ENCODE data around the gene ARID1A. TPM values are rescaled to one million over a fixed set of nuclear protein-coding genes. Genes with fewer than 3 reads are reported as not detected.

Gene ARID1A
- total RNA-seq, 1 donor from 2014 or later: 85.1 TPM

GRCh38 chr1:26827663-26828062 lies 131.8 kb downstream of the ARID1A start:
- FAIRE-seq (no peak), DNase-seq (ENCODE audit: low read depth) (no peak)
- H3K9me3 ChIP-seq (ENCODE audit: insufficient read depth, low read depth, low read length): no peaks in the 10 kb centered on the region
- H2AFZ ChIP-seq (ENCODE audit: low read depth, low read length): no peak overlapping the region
- peak overlapping the region; percentile 84 for H3K9ac ChIP-seq (ENCODE audit: low read length)
- peaks cover 5% of the 10 kb centered on the region for H3K36me3 ChIP-seq (ENCODE audit: insufficient read depth, low read length)
- Mint-ChIP-seq H3K9me3 (ENCODE audit: unreplicated experiment) (peaks cover 4% of the 10 kb centered on the region), H3K27ac (ENCODE audit: unreplicated experiment) (peak overlapping the region; percentile 80), H3K4me1 (ENCODE audit: low read depth, unreplicated experiment) (peaks cover 24% of the 10 kb centered on the region), H3K4me3 (ENCODE audit: unreplicated experiment) (peak overlapping the region; percentile 91), H3K36me3 (ENCODE audit: low read depth, unreplicated experiment) (peaks cover 8% of the 10 kb centered on the region), H3K27me3 (ENCODE audit: low read depth, unreplicated experiment) (no peaks in the 10 kb centered on the region)
- no peaks in the 10 kb centered on the region for H3K27me3 ChIP-seq (ENCODE audit: insufficient read depth, low read length)
- H3K4me2 ChIP-seq (ENCODE audit: low read length): peak overlapping the region; percentile 100
- H3K4me1 ChIP-seq (ENCODE audit: insufficient read depth, low read length): peaks cover 6% of the 10 kb centered on the region
- H4K20me1 ChIP-seq (ENCODE audit: insufficient read depth, low read length): peaks cover 54% of the 10 kb centered on the region
- H3K79me2 ChIP-seq (ENCODE audit: insufficient read depth, low read length): peaks cover 48% of the 10 kb centered on the region
- TF ChIP-seq CTCF (IDR thresholded peaks at IDR 0.05; ENCODE audit: insufficient read depth, low read depth, low read length) (no peak), EZH2 (IDR thresholded peaks at IDR 0.05; ENCODE audit: insufficient read depth, low read length) (no peak)
- H3K27ac ChIP-seq (ENCODE audit: low read depth, low read length): no peak overlapping the region
- H3K4me3 ChIP-seq (ENCODE audit: insufficient read depth, low read depth, low read length): peak overlapping the region; percentile 64

DNA sequence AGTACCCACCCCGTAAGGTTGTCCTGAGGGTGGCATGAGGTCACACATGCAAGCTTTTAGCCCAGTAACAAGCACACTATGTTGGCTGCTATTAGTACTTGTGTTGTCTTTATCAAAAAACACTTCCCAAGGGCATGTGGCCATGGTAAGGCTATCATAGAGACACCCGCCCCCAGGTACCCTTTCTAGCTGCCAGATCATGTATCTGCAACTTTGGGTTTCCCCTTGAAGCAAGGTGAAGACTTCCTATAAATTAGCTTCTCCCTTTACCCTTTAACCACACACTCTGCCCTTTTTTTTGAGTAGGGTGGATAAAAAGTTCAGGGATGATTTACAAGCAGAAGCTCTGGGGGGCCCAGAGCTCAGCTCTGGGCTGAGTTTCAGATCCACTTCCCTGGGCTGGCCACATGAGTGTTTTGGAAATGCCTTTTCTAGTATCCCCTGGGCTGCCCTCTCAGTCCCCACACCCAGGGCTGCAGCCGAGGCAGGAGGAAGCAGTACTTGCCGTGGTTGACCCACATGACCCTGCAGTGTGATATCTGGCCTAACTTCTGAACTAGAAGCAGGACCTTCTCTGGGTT lies 132.7 kb downstream of the ARID1A start:
- Histone ChIP-seq H3K4me1 (ENCODE audit: insufficient read depth, low read length) (peaks cover 6% of the 10 kb centered on the region), H3K27me3 (ENCODE audit: insufficient read depth, low read length) (no peaks in the 10 kb centered on the region), H3K4me3 (ENCODE audit: insufficient read depth, low read depth, low read length) (no peak overlapping the region), H3K4me2 (ENCODE audit: low read length) (peak overlapping the region; percentile 51), H3K9ac (ENCODE audit: low read length) (no peak overlapping the region), H3K36me3 (ENCODE audit: insufficient read depth, low read length) (peaks cover 11% of the 10 kb centered on the region), H3K79me2 (ENCODE audit: insufficient read depth, low read length) (peaks cover 48% of the 10 kb centered on the region), H3K9me3 (ENCODE audit: insufficient read depth, low read depth, low read length) (no peaks in the 10 kb centered on the region), H2AFZ (ENCODE audit: low read depth, low read length) (no peak overlapping the region), H4K20me1 (ENCODE audit: insufficient read depth, low read length) (peaks cover 54% of the 10 kb centered on the region), H3K27ac (ENCODE audit: low read depth, low read length) (no peak overlapping the region)
- Mint-ChIP-seq H3K9me3 (ENCODE audit: unreplicated experiment) (no peaks in the 10 kb centered on the region), H3K27me3 (ENCODE audit: low read depth, unreplicated experiment) (no peaks in the 10 kb centered on the region), H3K36me3 (ENCODE audit: low read depth, unreplicated experiment) (peaks cover 10% of the 10 kb centered on the region), H3K27ac (ENCODE audit: unreplicated experiment) (no peak overlapping the region), H3K4me3 (ENCODE audit: unreplicated experiment) (peak overlapping the region; percentile 91), H3K4me1 (ENCODE audit: low read depth, unreplicated experiment) (peaks cover 24% of the 10 kb centered on the region)
- FAIRE-seq: no peak
- no peak for DNase-seq (ENCODE audit: low read depth)
- TF ChIP-seq CTCF (IDR thresholded peaks at IDR 0.05; ENCODE audit: insufficient read depth, low read depth, low read length) (no peak), EZH2 (IDR thresholded peaks at IDR 0.05; ENCODE audit: insufficient read depth, low read length) (no peak)

DNA sequence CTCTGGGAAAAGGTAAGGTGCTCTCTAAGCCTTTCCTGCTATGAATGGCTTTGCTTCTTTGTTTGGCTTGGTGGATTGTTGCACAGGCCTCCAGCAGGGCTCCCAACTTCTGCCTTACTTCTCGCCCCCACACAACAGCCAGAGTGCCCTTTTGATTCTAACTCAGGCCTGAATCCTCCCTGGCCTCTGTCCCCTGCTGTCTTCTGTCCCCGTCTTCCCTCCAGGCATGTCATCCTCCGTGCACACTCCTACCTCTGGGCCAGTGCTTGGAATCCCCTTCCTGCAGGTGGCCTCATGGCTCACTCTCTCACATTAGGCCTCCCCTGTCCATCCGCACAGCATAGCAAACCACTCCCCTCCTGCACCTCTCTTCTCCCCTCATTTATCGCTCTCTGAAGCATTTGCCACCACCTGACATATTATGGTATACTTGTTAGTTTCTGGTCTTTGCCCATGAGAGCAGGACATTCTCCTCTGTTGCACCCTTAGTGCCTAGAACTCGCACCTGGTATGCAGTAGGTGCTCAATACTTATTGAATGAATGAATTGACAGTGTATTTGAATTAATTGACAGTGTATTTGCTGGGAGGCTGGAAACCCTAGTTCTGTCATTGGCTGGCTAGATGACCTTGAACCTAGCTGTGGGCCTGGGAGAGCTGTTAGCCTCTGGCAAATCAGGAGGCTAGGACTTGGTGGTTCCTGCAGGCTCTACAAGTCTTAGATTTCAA lies 133.5 kb downstream of the ARID1A start:
- FAIRE-seq: no peak
- Histone ChIP-seq H3K4me3 (ENCODE audit: insufficient read depth, low read depth, low read length) (no peak overlapping the region), H3K9ac (ENCODE audit: low read length) (no peak overlapping the region), H3K4me1 (ENCODE audit: insufficient read depth, low read length) (peaks cover 6% of the 10 kb centered on the region), H3K79me2 (ENCODE audit: insufficient read depth, low read length) (peaks cover 48% of the 10 kb centered on the region), H2AFZ (ENCODE audit: low read depth, low read length) (no peak overlapping the region), H3K4me2 (ENCODE audit: low read length) (no peak overlapping the region), H3K27ac (ENCODE audit: low read depth, low read length) (no peak overlapping the region), H3K27me3 (ENCODE audit: insufficient read depth, low read length) (no peaks in the 10 kb centered on the region), H3K36me3 (ENCODE audit: insufficient read depth, low read length) (peaks cover 13% of the 10 kb centered on the region), H3K9me3 (ENCODE audit: insufficient read depth, low read depth, low read length) (no peaks in the 10 kb centered on the region), H4K20me1 (ENCODE audit: insufficient read depth, low read length) (peaks cover 54% of the 10 kb centered on the region)
- Mint-ChIP-seq H3K9me3 (ENCODE audit: unreplicated experiment) (no peaks in the 10 kb centered on the region), H3K4me1 (ENCODE audit: low read depth, unreplicated experiment) (peaks cover 24% of the 10 kb centered on the region), H3K27me3 (ENCODE audit: low read depth, unreplicated experiment) (no peaks in the 10 kb centered on the region), H3K36me3 (ENCODE audit: low read depth, unreplicated experiment) (peaks cover 17% of the 10 kb centered on the region), H3K27ac (ENCODE audit: unreplicated experiment) (peak overlapping the region; percentile 13), H3K4me3 (ENCODE audit: unreplicated experiment) (no peak overlapping the region)
- no peak for DNase-seq (ENCODE audit: low read depth)
- no peak for TF ChIP-seq EZH2 (IDR thresholded peaks at IDR 0.05; ENCODE audit: insufficient read depth, low read length)
- TF ChIP-seq CTCF (IDR thresholded peaks at IDR 0.05; ENCODE audit: insufficient read depth, low read depth, low read length): no peak

Measured in astrocyte (in vitro differentiated cells and primary cell).